SU-DHL-6 (cell line): ENCODE results near the gene MED29.

ENCODE experiments used
- EZH2phosphoT487 ChIP-seq: fragments of 200-600 bp; sonication (generic), shearing (Covaris generic); conservative IDR thresholded peaks from 2 replicates; pipeline ENCODE4 v1.6.1; 2018; ENCODE audit warnings: mild to moderate bottlenecking, antibody characterized with exemption, low read length, moderate library complexity, mixed read lengths
- TF ChIP-seq, protein P1 (sequence below): fragments of 200-600 bp; sonication (generic); IDR thresholded peaks from one replicate; pipeline ENCODE4 v1.5.1; 2017; ENCODE audit warnings: antibody characterized with exemption, mild to moderate bottlenecking, low read length, moderate library complexity; ENCODE audit not compliant: insufficient read depth, poor library complexity, severe bottlenecking

- TF ChIP-seq, protein P1, sequence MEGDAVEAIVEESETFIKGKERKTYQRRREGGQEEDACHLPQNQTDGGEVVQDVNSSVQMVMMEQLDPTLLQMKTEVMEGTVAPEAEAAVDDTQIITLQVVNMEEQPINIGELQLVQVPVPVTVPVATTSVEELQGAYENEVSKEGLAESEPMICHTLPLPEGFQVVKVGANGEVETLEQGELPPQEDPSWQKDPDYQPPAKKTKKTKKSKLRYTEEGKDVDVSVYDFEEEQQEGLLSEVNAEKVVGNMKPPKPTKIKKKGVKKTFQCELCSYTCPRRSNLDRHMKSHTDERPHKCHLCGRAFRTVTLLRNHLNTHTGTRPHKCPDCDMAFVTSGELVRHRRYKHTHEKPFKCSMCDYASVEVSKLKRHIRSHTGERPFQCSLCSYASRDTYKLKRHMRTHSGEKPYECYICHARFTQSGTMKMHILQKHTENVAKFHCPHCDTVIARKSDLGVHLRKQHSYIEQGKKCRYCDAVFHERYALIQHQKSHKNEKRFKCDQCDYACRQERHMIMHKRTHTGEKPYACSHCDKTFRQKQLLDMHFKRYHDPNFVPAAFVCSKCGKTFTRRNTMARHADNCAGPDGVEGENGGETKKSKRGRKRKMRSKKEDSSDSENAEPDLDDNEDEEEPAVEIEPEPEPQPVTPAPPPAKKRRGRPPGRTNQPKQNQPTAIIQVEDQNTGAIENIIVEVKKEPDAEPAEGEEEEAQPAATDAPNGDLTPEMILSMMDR: no peak
- TF ChIP-seq EZH2phosphoT487: no peak
These were observed 5.4 kb upstream of the MED29 start for GRCh38 chr19:39385629-39386411.
